ENCODE data around the gene PDE4B. TPM values are rescaled to one million over a fixed set of nuclear protein-coding genes. Genes with fewer than 3 reads are reported as not detected.

PDE4B gene
- total and polyA plus RNA-seq, 9 of the 15 experiments (the other 6 are each of a cell fraction or from before 2014, with no cell fraction given), result 0.09 TPM; not detected in 8

GRCh38 chr1:66372522-66373101 is 579.9 kb downstream of the PDE4B start:
- CTCF ChIA-PET (ENCODE audit: low intra/inter-chr PET ratio), result no interaction called here
- FAIRE-seq (no peak), ATAC-seq (no peak), DNase-seq (ENCODE audit: extremely low read depth in 1 of 4, low spot score in 3 of 4) (no peak)
- no TSS peak for BruUV-seq (replicated peaks)
- H3K9me3 ChIP-seq (replicated peaks; ENCODE audit: control insufficient read depth, insufficient read depth, low read depth, low read length), result no peaks in the 10 kb centered on the region
- H3K4me2 ChIP-seq (ENCODE audit: insufficient read depth, low read length), result no peak overlapping the region
- no peak overlapping the region for H3K27ac ChIP-seq (ENCODE audit: extremely low read depth, low read depth, low read length)
- no peak overlapping the region for H3K9ac ChIP-seq (ENCODE audit: insufficient read depth in 1 of 2, low read depth in 2 of 2, low read length in 2 of 2)
- intact Hi-C loops (cut with micrococcal nuclease), result no loop called here
- POLR2A ChIA-PET, result no interaction called here
- peaks cover 0 to 2% of the 10 kb centered on the region in 2 experiments; a peak in 1 of 5 replicates for H3K27me3 ChIP-seq (ENCODE audit: control insufficient read depth in 2 of 2, insufficient read depth in 2 of 2, low read length in 2 of 2)
- WGBS (ENCODE audit: insufficient coverage, low coverage, missing lambda C conversion rate), result 1% methylated on average over 6 of the region's 6 CpGs
- H2AFZ ChIP-seq (ENCODE audit: low read depth, low read length), result no peak overlapping the region
- no peaks in the 10 kb centered on the region for H3K79me2 ChIP-seq (ENCODE audit: control insufficient read depth, insufficient read depth, low read length)
- H3K4me1 ChIP-seq (replicated peaks in 1 of 2; ENCODE audit: control insufficient read depth in 2 of 2, insufficient read depth in 2 of 2, low read length in 2 of 2), result no peaks in the 10 kb centered on the region
- no peaks in the 10 kb centered on the region for H3K9me1 ChIP-seq (ENCODE audit: control insufficient read depth, insufficient read depth, low read length)
- no peak for TF ChIP-seq ZNF444 (CRISPR knock-in tag; IDR thresholded peaks at IDR 0.05)
- TF ChIP-seq FOXP1 (CRISPR knock-in tag; IDR thresholded peaks at IDR 0.05), result no peak
- no peak for TF ChIP-seq MYBL2 (IDR thresholded peaks at IDR 0.05; ENCODE audit: low read depth)
- TF ChIP-seq MYBL2 (CRISPR knock-in tag; IDR thresholded peaks at IDR 0.05; ENCODE audit: borderline replicate concordance), result no peak
- no peak for TF ChIP-seq HINFP (tag; conservative IDR thresholded peaks at IDR 0.05; ENCODE audit: low read depth)
- no peak for TF ChIP-seq RBM14 (IDR thresholded peaks at IDR 0.05; ENCODE audit: borderline replicate concordance, insufficient read depth, low read depth, low read length)
- no peak for TF ChIP-seq ZNF143 (CRISPR knock-in tag; IDR thresholded peaks at IDR 0.05)
- TF ChIP-seq ZNF253 (CRISPR knock-in tag; conservative IDR thresholded peaks at IDR 0.05), result no peak
- no peak for TF ChIP-seq ZBTB7A (IDR thresholded peaks at IDR 0.05; ENCODE audit: borderline replicate concordance, control insufficient read depth, low read depth, low read length)
- H3K4me3 ChIP-seq, result no peak overlapping the region
- in situ Hi-C loops (cut with MboI), result no loop called here
- no peaks in the 10 kb centered on the region for H3K36me3 ChIP-seq (ENCODE audit: control insufficient read depth, insufficient read depth, low read length)
- H4K20me1 ChIP-seq (replicated peaks; ENCODE audit: control insufficient read depth, insufficient read depth, low read length), result no peaks in the 10 kb centered on the region
